Vagina (tissue), 2 donors: ENCODE measurements around the gene TRAF6.

ENCODE experiments used
- POLR2A ChIP-seq, 2 donors: fragments of 450-650 bp; IDR thresholded peaks; one replicate each; pipeline ENCODE4 v1.6.1; 2017; ENCODE audit warnings: antibody characterized with exemption in 2 of 2, mild to moderate bottlenecking in 2 of 2, moderate library complexity in 2 of 2
- TF ChIP-seq, protein P1 (sequence below), 3 experiments: fragments of 450-650 bp in 2 of 3; fragments of 200-600 bp in 1 of 3; sonication (generic) in 1 of 3; IDR thresholded peaks; one replicate each; pipeline ENCODE4 v1.5.1; 2017 to 2019; ENCODE audit warnings: antibody characterized with exemption in 3 of 3, mild to moderate bottlenecking in 2 of 3, moderate library complexity in 2 of 3

DNA sequence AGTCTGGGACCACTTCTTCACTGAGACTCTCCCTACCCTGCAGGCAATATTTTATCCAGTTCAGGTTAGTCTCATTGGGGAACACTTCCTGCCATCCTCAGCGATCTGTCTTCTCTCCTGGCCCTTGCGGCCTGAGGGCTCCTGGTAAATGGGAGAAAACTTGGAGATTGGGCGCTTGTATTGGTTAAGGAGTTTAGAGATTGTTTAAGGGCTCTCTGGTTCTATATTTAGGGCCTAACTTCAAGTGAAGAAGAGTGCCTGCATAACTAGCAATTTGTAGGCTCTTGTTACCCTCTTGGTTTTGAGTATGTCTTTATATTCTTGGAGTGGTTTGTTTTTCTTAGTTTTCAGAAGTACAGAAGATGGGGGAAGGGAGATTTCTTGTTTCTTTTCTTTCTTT lies 72.7 kb downstream of the TRAF6 start:
- TF ChIP-seq, protein P1, sequence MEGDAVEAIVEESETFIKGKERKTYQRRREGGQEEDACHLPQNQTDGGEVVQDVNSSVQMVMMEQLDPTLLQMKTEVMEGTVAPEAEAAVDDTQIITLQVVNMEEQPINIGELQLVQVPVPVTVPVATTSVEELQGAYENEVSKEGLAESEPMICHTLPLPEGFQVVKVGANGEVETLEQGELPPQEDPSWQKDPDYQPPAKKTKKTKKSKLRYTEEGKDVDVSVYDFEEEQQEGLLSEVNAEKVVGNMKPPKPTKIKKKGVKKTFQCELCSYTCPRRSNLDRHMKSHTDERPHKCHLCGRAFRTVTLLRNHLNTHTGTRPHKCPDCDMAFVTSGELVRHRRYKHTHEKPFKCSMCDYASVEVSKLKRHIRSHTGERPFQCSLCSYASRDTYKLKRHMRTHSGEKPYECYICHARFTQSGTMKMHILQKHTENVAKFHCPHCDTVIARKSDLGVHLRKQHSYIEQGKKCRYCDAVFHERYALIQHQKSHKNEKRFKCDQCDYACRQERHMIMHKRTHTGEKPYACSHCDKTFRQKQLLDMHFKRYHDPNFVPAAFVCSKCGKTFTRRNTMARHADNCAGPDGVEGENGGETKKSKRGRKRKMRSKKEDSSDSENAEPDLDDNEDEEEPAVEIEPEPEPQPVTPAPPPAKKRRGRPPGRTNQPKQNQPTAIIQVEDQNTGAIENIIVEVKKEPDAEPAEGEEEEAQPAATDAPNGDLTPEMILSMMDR (IDR thresholded peaks at IDR 0.05), result no peak
- no peak for TF ChIP-seq POLR2A (IDR thresholded peaks at IDR 0.05)
